ENCODE measurements around the gene ZC2HC1C. TPM values are rescaled to one million over a fixed set of nuclear protein-coding genes. Genes with fewer than 3 reads are reported as not detected.
A peak's percentile ranks its signal among the peaks of the same experiment; 100 is the strongest.

Gene ZC2HC1C, protein sequence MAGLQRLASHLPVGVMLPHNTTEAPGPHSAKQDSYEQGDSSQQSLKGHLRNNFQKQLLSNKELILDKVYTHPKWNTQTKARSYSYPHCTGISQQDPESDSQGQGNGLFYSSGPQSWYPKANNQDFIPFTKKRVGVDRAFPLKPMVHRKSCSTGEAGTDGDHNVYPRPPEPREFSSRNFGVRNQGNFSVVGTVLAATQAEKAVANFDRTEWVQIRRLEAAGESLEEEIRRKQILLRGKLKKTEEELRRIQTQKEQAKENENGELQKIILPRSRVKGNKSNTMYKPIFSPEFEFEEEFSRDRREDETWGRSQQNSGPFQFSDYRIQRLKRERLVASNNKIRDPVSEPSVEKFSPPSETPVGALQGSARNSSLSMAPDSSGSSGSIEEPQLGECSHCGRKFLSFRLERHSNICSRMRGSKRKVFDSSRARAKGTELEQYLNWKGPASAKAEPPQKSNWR
- total RNA-seq = 1 to 10 TPM; 4.0 to 4.8 (median 4.7) TPM
- long read RNA-seq, donor 1, full-length matches to known transcripts = 1 of 8 reads
- long read RNA-seq, donor 1, partial matches to known transcripts = 1 of 8 reads
- long read RNA-seq, donor 1, other reads (novel, unspliced or antisense) = 6 of 8 reads
- long read RNA-seq, donor 2, partial matches to known transcripts = 0 of 2 reads
- long read RNA-seq, donor 2, other reads (novel, unspliced or antisense) = 0 of 2 reads

GRCh38 chr14:75069121-75069810, at the start of gene ZC2HC1C:
TSS of gene ZC2HC1C (plus strand) at chr14:75069641. CDS start at chr14:75070574, 933 bp downstream.
- Histone ChIP-seq H3K9me3 (no peaks in the 10 kb centered on the region), H3K4me3 (peak within 1 kb of the TSS; percentile 28), H3K36me3 (ENCODE audit: low read depth) (no peaks in the 10 kb centered on the region), H3K4me1 (ENCODE audit: low read depth) (peaks cover 22% of the 10 kb centered on the region)
- DNase-seq = peak; percentile 95 to 98 (median 96)
- ATAC-seq = peak; percentile 92
- intact Hi-C loops (cut with DNase I, micrococcal nuclease) = no loop called here
- no peak for TF ChIP-seq CTCF (IDR thresholded peaks at IDR 0.05)

- ATAC-seq (no peak), DNase-seq (no peak)
- H3K4me1 ChIP-seq (ENCODE audit: low read depth) = no peaks in the 10 kb centered on the region
- no peak overlapping the region for H3K4me3 ChIP-seq
- intact Hi-C loops (cut with DNase I, micrococcal nuclease) = no loop called here
- TF ChIP-seq CTCF (IDR thresholded peaks at IDR 0.05) = no peak
- no peaks in the 10 kb centered on the region for H3K36me3 ChIP-seq (ENCODE audit: low read depth)
- H3K9me3 ChIP-seq = no peaks in the 10 kb centered on the region
These were observed 46.8 kb upstream of the ZC2HC1C start for GRCh38 chr14:75022655-75023054.

GRCh38 chr14:75023108-75023507, 46.3 kb upstream of the ZC2HC1C start:
- peak; percentile 6 for ATAC-seq
- TF ChIP-seq CTCF (IDR thresholded peaks at IDR 0.05) = no peak

DNA sequence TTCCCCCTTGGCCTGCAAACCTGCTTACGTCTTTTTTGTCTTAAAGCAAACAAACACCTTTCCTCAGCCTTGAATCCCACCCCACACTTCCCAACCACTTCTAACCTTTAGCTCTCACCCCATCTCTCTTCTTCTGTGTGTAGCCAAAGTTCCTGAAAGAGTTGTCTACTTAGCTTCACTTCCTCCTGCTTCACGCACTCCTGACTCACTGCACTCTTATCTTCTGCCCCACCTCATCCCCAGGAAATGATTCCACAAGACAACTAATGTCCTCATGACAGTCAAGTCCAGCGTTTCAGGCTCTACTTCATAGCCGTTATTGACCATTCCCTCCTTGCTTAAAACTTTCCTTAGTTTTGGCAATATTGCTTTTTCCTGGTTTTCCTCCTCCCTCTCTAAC, 44.4 kb upstream of the ZC2HC1C start:
- no peak for TF ChIP-seq CTCF (IDR thresholded peaks at IDR 0.05)
- no peaks in the 10 kb centered on the region for H3K9me3 ChIP-seq
- DNase-seq (peak in 1 of 3 donors; percentile 27), ATAC-seq (peak; percentile 97)
- intact Hi-C loops (cut with DNase I, micrococcal nuclease) = no loop called here
- no peak overlapping the region for H3K4me3 ChIP-seq
- H3K36me3 ChIP-seq (ENCODE audit: low read depth) = no peaks in the 10 kb centered on the region
- H3K4me1 ChIP-seq (ENCODE audit: low read depth) = no peaks in the 10 kb centered on the region

More at GRCh38 chr14:75023108-75023507, 46.3 kb upstream of the ZC2HC1C start:
- Histone ChIP-seq H3K36me3 (ENCODE audit: low read depth) (no peaks in the 10 kb centered on the region), H3K9me3 (no peaks in the 10 kb centered on the region), H3K4me1 (ENCODE audit: low read depth) (no peaks in the 10 kb centered on the region), H3K4me3 (no peak overlapping the region)
- DNase-seq = no peak
- intact Hi-C loops (cut with DNase I, micrococcal nuclease) = no loop called here

GRCh38 chr14:75025876-75026275, 43.6 kb upstream of the ZC2HC1C start:
- TF ChIP-seq CTCF (IDR thresholded peaks at IDR 0.05) = no peak
- no peaks in the 10 kb centered on the region for H3K9me3 ChIP-seq
- H3K36me3 ChIP-seq (ENCODE audit: low read depth) = no peaks in the 10 kb centered on the region
- H3K4me3 ChIP-seq = no peak overlapping the region
- DNase-seq (no peak), ATAC-seq (no peak)
- intact Hi-C loops (cut with DNase I, micrococcal nuclease) = no loop called here
- no peaks in the 10 kb centered on the region for H3K4me1 ChIP-seq (ENCODE audit: low read depth)

All from mucosa of descending colon (tissue), 3 donors.